Pancreas (tissue), 10 donors: ENCODE results near the gene PIF1. TPM values are rescaled to one million over a fixed set of nuclear protein-coding genes. Genes with fewer than 3 reads are reported as not detected.

Experiments
- ATAC-seq, 4 donors: fragments of 200-7000 bp; cut with Tn5 transposase; one replicate each; pipeline versions ENCODE4 v1.8.0 to v1.9.1; 2020; ENCODE audit warnings: mild to moderate bottlenecking in 4 of 4, moderate library complexity in 4 of 4
- DNase-seq, 6 donors: peaks; one replicate each; pipeline ENCODE4 v3.0.0-alpha.2; 2020
- FAIRE-seq: peaks from 2 replicates; lab custom pipeline; 2012; peaks lifted over from hg19 to GRCh38; lab: Jason Lieb, UNC
- H3K27ac ChIP-seq, 4 donors: fragments of 200-600 bp; sonication (generic); 1 replicate in 3 of 4; 2 replicates in 1 of 4; pipeline versions ENCODE4 v1.5.0 to v1.8.0; 2020
- H3K27me3 ChIP-seq, 4 donors: fragments of 200-600 bp; one replicate each; pipeline ENCODE4 v1.8.0; 2021
- H3K36me3 ChIP-seq, 3 donors: fragments of 200-600 bp; sonication (generic) in 1 of 3; one replicate each; pipeline versions ENCODE4 v1.5.0 to v1.8.0; 2020 to 2021
- H3K4me1 ChIP-seq, 3 donors: fragments of 200-600 bp; one replicate each; pipeline ENCODE4 v1.8.0; 2021
- H3K4me3 ChIP-seq, 4 donors: fragments of 200-600 bp; sonication (generic) in 2 of 4; one replicate each; pipeline versions ENCODE4 v1.5.0 to v1.8.0; 2020 to 2021
- H3K9me3 ChIP-seq, 4 donors: fragments of 200-600 bp; one replicate each; pipeline ENCODE4 v1.8.0; 2021
- CTCF ChIP-seq, 4 donors: fragments of 200-600 bp; sonication (generic) in 3 of 4; IDR thresholded peaks; one replicate each; pipeline versions ENCODE4 v1.5.0 to v1.8.0; 2021; ENCODE audit warnings: antibody characterized with exemption in 4 of 4
- WGBS, 2 donors: extraction: QIAGEN DNeasy Blood & Tissue Kit; methylation state at CpG; one replicate each; pipeline ENCODE4 v1.1.7; 2013; 5-methylcytosine and 5-hydroxymethylcytosine counted together
- intact Hi-C, 3 donors: fragments of 100-400 bp; cut with DNase I; formaldehyde crosslinking; loops; one replicate each; pipeline versions ENCODE4 v1.11.1 to v1.14.2; 2022
- polyA plus RNA-seq, 2 donors: library from polyadenylated mRNA; stranded (reverse); fragments of 200-250 nt; gene quantifications; one replicate each; pipeline ENCODE4 v1.2.3, GENCODE V29; 2013
- total RNA-seq, 6 donors: library from RNA; stranded (reverse); fragmentation: NEBNext Ultra II Directional in 4 of 6; extraction: Animal tissue kit (Norgen Biotek cat#: 25700) in 4 of 6; gene quantifications; one replicate each; pipeline versions ENCODE4 v1.2.1 to v1.2.4, GENCODE V29; 2021 to 2023
- donor health status: healthy with polysubstance abuse.
- donor health status: DM: no; HTN: no; CAD: no; lungs with moderate emphysema.
- donor health status: DM: no; HTN: no; CAD: no.
- donor health status: control.
- donor health status: control.
- donor health status: Bipolar disorder and iron deficiency.
- donor health status: DM: yes; HTN: yes; CAD: no.
- donor health status: DM: no; HTN: no; CAD: no.
- donor health status: DM: no; HTN: no; CAD: no.
- donor health status: DM: yes; HTN: yes; CAD: no.

PIF1 gene
- total and polyA plus RNA-seq, 8 donors = 0.06 to 0.66 (median 0.42) TPM; not detected in 2

DNA sequence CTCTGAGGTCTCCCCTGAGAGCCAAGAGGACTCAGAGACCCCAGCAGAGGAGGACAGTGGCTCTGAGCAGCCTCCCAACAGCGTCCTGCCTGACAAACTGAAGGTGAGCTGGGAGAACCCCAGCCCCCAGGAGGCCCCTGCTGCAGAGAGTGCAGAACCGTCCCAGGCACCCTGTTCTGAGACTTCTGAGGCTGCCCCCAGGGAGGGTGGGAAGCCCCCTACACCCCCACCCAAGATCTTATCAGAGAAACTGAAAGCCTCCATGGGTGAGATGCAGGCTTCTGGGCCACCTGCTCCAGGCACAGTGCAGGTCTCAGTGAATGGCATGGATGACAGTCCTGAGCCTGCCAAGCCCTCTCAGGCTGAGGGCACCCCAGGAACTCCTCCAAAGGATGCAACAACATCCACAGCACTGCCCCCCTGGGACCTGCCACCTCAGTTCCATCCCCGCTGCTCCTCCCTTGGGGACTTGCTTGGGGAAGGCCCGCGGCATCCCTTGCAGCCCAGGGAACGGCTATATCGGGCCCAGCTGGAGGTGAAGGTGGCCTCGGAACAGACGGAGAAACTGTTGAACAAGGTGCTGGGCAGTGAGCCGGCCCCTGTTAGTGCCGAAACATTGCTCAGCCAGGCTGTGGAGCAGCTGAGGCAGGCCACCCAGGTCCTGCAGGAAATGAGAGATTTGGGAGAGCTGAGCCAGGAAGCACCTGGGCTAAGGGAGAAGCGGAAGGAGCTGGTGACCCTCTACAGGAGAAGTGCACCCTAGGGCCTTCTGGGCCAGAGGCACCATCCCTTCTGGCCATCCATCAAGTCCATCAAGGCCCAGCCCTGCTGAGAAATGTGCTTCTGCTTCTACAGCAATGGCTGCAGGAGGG, 39.9 kb upstream of the PIF1 start:
- no peak overlapping the region for H3K27ac ChIP-seq
- 88 to 92% methylated on average over 12 of the region's 12 CpGs for WGBS, 2 donors
- no peak overlapping the region for H3K4me3 ChIP-seq
- no peaks in the 10 kb centered on the region for H3K27me3 ChIP-seq
- DNase-seq (no peak), ATAC-seq (no peak), FAIRE-seq (no peak)
- TF ChIP-seq CTCF (IDR thresholded peaks at IDR 0.05) = no peak
- intact Hi-C loops = no loop called here
- H3K4me1 ChIP-seq = no peaks in the 10 kb centered on the region
- H3K9me3 ChIP-seq = no peaks in the 10 kb centered on the region
- no peaks in the 10 kb centered on the region for H3K36me3 ChIP-seq

DNA sequence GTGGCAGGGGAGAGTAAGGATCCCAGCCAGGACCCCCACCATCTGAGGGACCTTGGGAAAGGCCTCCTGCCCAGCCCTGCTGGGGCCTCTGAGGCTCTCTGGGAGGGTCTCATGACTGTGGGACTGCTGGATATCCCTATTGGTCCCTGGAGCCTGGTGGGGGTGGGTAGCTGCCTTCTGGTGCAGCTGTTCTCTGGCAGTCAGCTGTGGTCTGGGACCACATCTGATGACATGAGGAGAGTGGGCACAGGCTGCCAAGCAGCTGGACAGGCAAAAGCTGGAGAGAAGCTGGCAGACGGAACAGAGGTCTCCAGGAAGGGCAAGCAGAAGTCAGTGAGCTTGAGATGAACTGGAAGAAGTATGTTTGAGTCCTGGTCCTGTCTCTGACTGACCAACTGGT, 38.6 kb upstream of the PIF1 start:
- H3K27me3 ChIP-seq = no peaks in the 10 kb centered on the region
- intact Hi-C loops = no loop called here
- H3K36me3 ChIP-seq = no peaks in the 10 kb centered on the region
- no peak for TF ChIP-seq CTCF (IDR thresholded peaks at IDR 0.05)
- no peak overlapping the region for H3K4me3 ChIP-seq
- no peak overlapping the region for H3K27ac ChIP-seq
- no peaks in the 10 kb centered on the region for H3K9me3 ChIP-seq
- 83 to 92% methylated on average over 1 of the region's 1 CpG for WGBS, 2 donors
- H3K4me1 ChIP-seq = no peaks in the 10 kb centered on the region
- ATAC-seq = no peak
- no peak for DNase-seq
- no peak for FAIRE-seq

- ATAC-seq (no peak), FAIRE-seq (no peak), DNase-seq (no peak)
- 92 to 97% methylated on average over 1 of the region's 1 CpG for WGBS, 2 donors
- H3K36me3 ChIP-seq = no peaks in the 10 kb centered on the region
- intact Hi-C loops = no loop called here
- H3K27me3 ChIP-seq = no peaks in the 10 kb centered on the region
- H3K4me1 ChIP-seq = peaks cover 0 to 5% (median 0%) of the 10 kb centered on the region in 3 donors
- no peak for TF ChIP-seq CTCF (IDR thresholded peaks at IDR 0.05)
- no peak overlapping the region for H3K4me3 ChIP-seq
- no peaks in the 10 kb centered on the region for H3K9me3 ChIP-seq
- H3K27ac ChIP-seq = no peak overlapping the region
Observed at GRCh38 chr15:64862408-64862807, 37.0 kb upstream of the PIF1 start.

DNA sequence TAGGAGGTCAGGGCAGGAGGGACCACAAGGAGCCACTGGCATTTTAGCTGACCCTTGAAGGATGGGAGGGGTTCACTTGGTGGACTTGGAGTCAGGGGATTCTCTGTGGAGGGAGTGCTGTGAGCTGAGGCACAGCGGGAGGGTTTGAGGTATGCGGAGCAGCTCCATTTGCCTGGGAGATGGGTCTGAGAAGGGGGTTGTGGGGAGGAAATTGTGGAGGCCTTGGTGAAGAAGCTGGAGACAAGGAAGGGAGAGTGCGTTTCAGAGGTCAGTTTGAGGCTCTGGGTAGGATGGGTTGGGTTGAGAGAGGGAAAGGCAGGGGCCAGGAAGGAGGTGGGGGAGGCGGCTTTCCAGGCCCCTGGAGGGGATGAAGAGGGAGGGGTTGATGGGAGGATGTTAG, 36.5 kb upstream of the PIF1 start:
- no peak for ATAC-seq
- H3K27me3 ChIP-seq = no peaks in the 10 kb centered on the region
- H3K9me3 ChIP-seq = no peaks in the 10 kb centered on the region
- H3K36me3 ChIP-seq = no peaks in the 10 kb centered on the region
- WGBS, 2 donors = 91 to 96% methylated on average over 4 of the region's 4 CpGs
- TF ChIP-seq CTCF (IDR thresholded peaks at IDR 0.05) = no peak
- H3K4me1 ChIP-seq = peaks cover 0 to 9% (median 0%) of the 10 kb centered on the region in 3 donors
- intact Hi-C loops = no loop called here
- no peak overlapping the region for H3K27ac ChIP-seq
- FAIRE-seq = no peak
- no peak for DNase-seq
- H3K4me3 ChIP-seq = no peak overlapping the region

GRCh38 chr15:64861331-64861730, 35.9 kb upstream of the PIF1 start:
- no peak overlapping the region for H3K27ac ChIP-seq
- FAIRE-seq = no peak
- no peak for ATAC-seq

More at GRCh38 chr15:64861331-64861730, 35.9 kb upstream of the PIF1 start:
- no peaks in the 10 kb centered on the region for H3K9me3 ChIP-seq
- WGBS, 2 donors = 91 to 92% methylated on average over 11 of the region's 11 CpGs
- no peak for TF ChIP-seq CTCF (IDR thresholded peaks at IDR 0.05)
- H3K4me3 ChIP-seq = no peak overlapping the region
- no peaks in the 10 kb centered on the region for H3K27me3 ChIP-seq
- H3K36me3 ChIP-seq = no peaks in the 10 kb centered on the region
- peaks cover 0 to 13% (median 0%) of the 10 kb centered on the region in 3 donors for H3K4me1 ChIP-seq
- DNase-seq = no peak
- intact Hi-C loops = no loop called here
